CD4-positive, alpha-beta T cell (primary cell): ENCODE measurements around the gene NDUFAF3. TPM values are rescaled to one million over a fixed set of nuclear protein-coding genes. Genes with fewer than 3 reads are reported as not detected.

Experiments
- ATAC-seq: fragments of 200-7000 bp; cut with Tn5 transposase; one replicate; pipeline ENCODE4 v1.10.0; 2022; ENCODE audit warnings: mild to moderate bottlenecking; ENCODE audit not compliant: poor library complexity
- CTCF ChIA-PET: fragments of 350-600 bp; sonication (Branson Sonifier 250); formaldehyde crosslinking; loops from one replicate; lab custom pipeline; 2021; ENCODE audit warnings: antibody characterized with exemption, inconsistent platforms; lab: Charles Lee
- POLR2A ChIA-PET: fragments of 350-600 bp; sonication (Branson Sonifier 250); formaldehyde crosslinking; loops from one replicate; lab custom pipeline; 2021; ENCODE audit warnings: antibody characterized with exemption, inconsistent platforms; lab: Charles Lee
- DNase-seq, 14 experiments: peaks; one replicate each; pipeline ENCODE4 v3.0.0-alpha.2; 2013 to 2020; ENCODE audit warnings: mixed read lengths in 2 of 14
- H3K27ac ChIP-seq, 2 donors: one replicate each; pipeline versions ENCODE4 v1.5.1 to v1.7.0; 2013; ENCODE audit warnings: low read length in 2 of 2, low read depth in 1 of 2, mild to moderate bottlenecking in 1 of 2
- H3K27me3 ChIP-seq, 2 experiments: 1 replicate in 1 of 2; 2 replicates in 1 of 2; pipeline versions ENCODE4 v1.6.1 to v1.7.0; 2013; ENCODE audit warnings: low read length in 2 of 2, control low read depth in 1 of 2, mild to moderate bottlenecking in 1 of 2, moderate library complexity in 1 of 2; ENCODE audit not compliant: insufficient read depth in 2 of 2, control insufficient read depth in 1 of 2
- H3K36me3 ChIP-seq: one replicate; pipeline ENCODE4 v1.6.1; 2013; ENCODE audit warnings: low read length, control low read depth; ENCODE audit not compliant: insufficient read depth
- H3K4me1 ChIP-seq: one replicate; pipeline ENCODE4 v1.6.1; 2013; ENCODE audit warnings: low read length, control low read depth; ENCODE audit not compliant: insufficient read depth
- H3K4me3 ChIP-seq: one replicate; pipeline ENCODE4 v1.5.1; 2013; ENCODE audit warnings: mild to moderate bottlenecking, low read length, moderate library complexity
- H3K9me3 ChIP-seq, 2 experiments: 1 replicate in 1 of 2; 2 replicates in 1 of 2; pipeline versions ENCODE4 v1.6.1 to v1.7.0; 2013; ENCODE audit warnings: low read length in 2 of 2, mild to moderate bottlenecking in 2 of 2, control low read depth in 1 of 2, moderate library complexity in 1 of 2; ENCODE audit not compliant: control insufficient read depth in 1 of 2, insufficient read depth in 1 of 2
- H3K27ac Mint-ChIP-seq: one replicate; pipeline ENCODE4 v1.8.0; 2020; ENCODE audit warnings: mixed read lengths
- H3K27me3 Mint-ChIP-seq: one replicate; pipeline ENCODE4 v1.8.0; 2021; ENCODE audit warnings: mixed read lengths
- H3K36me3 Mint-ChIP-seq: one replicate; pipeline ENCODE4 v1.8.0; 2021; ENCODE audit warnings: low read depth, mixed read lengths
- H3K4me1 Mint-ChIP-seq: one replicate; pipeline ENCODE4 v1.8.0; 2021; ENCODE audit warnings: low read depth, mixed read lengths
- H3K4me3 Mint-ChIP-seq: one replicate; pipeline ENCODE4 v1.8.0; 2020; ENCODE audit warnings: mild to moderate bottlenecking, mixed read lengths
- H3K9me3 Mint-ChIP-seq: one replicate; pipeline ENCODE4 v1.8.0; 2020; ENCODE audit warnings: mixed read lengths
- intact Hi-C, 2 experiments: fragments of 100-400 bp; cut with DNase I in 1 of 2; cut with micrococcal nuclease in 1 of 2; formaldehyde crosslinking; loops; one replicate each; pipeline versions ENCODE4 v1.15.1 to v1.9.0; 2023 to 2025; cut with DNase I, micrococcal nuclease
- total RNA-seq, 174 experiments: library from RNA in 2 of 174; stranded (reverse) in 2 of 174; gene quantifications; one replicate each; pipeline ENCODE4 v1.2.3 and lab custom pipeline; 2021 to 2026
- TF ChIP-seq, protein P1 (sequence below): fragments of 200-600 bp; IDR thresholded peaks from one replicate; pipeline ENCODE4 v1.8.0; 2022; ENCODE audit warnings: antibody characterized with exemption, mild to moderate bottlenecking

Gene NDUFAF3
- total RNA-seq, 2 experiments from 2014 or later, result 52.7 to 53.2 TPM

DNA sequence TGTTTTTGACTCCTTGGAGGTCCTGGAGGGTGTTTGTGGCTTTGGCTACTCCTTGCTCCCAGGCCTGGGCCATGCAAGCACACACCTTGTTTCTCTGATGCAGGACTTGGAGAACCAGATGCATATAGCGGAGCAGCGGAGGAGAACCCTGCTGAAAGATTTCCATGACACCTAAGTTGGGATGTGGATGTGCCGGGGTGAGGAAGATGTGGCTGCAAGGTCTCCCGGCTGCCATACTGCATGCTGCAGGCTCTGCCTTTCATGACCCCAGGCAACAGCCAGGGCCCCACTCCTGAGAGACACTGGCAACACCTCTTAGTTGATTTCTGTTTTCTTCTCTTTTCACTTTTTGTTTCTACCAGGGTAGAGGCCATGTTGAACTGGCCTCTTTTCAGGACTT lies 38.8 kb upstream of the NDUFAF3 start:
- H3K4me1 Mint-ChIP-seq, result peaks cover 6% of the 10 kb centered on the region
- peaks cover 69% of the 10 kb centered on the region for H3K36me3 Mint-ChIP-seq
- no peaks in the 10 kb centered on the region for H3K9me3 ChIP-seq
- H3K27me3 Mint-ChIP-seq, result no peaks in the 10 kb centered on the region
- ChIA-PET CTCF (no interaction called here), POLR2A (no interaction called here)
- peaks cover 71% of the 10 kb centered on the region for H3K36me3 ChIP-seq
- no peak overlapping the region for H3K4me3 Mint-ChIP-seq
- intact Hi-C loops, result loop anchor here in 1 of 2 experiments (10.0 kb wide), 2 partner anchors 292 to 462 kb away; partner anchors contain the start of gene C3orf62
- H3K4me1 ChIP-seq, result peaks cover 6% of the 10 kb centered on the region
- H3K27me3 ChIP-seq, result no peaks in the 10 kb centered on the region
- DNase-seq (no peak), ATAC-seq (no peak)
- TF ChIP-seq, protein P1, sequence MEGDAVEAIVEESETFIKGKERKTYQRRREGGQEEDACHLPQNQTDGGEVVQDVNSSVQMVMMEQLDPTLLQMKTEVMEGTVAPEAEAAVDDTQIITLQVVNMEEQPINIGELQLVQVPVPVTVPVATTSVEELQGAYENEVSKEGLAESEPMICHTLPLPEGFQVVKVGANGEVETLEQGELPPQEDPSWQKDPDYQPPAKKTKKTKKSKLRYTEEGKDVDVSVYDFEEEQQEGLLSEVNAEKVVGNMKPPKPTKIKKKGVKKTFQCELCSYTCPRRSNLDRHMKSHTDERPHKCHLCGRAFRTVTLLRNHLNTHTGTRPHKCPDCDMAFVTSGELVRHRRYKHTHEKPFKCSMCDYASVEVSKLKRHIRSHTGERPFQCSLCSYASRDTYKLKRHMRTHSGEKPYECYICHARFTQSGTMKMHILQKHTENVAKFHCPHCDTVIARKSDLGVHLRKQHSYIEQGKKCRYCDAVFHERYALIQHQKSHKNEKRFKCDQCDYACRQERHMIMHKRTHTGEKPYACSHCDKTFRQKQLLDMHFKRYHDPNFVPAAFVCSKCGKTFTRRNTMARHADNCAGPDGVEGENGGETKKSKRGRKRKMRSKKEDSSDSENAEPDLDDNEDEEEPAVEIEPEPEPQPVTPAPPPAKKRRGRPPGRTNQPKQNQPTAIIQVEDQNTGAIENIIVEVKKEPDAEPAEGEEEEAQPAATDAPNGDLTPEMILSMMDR, result no peak
- no peak overlapping the region for H3K4me3 ChIP-seq
- no peaks in the 10 kb centered on the region for H3K9me3 Mint-ChIP-seq
- no peak overlapping the region for H3K27ac Mint-ChIP-seq
- H3K27ac ChIP-seq, result no peak overlapping the region

DNA sequence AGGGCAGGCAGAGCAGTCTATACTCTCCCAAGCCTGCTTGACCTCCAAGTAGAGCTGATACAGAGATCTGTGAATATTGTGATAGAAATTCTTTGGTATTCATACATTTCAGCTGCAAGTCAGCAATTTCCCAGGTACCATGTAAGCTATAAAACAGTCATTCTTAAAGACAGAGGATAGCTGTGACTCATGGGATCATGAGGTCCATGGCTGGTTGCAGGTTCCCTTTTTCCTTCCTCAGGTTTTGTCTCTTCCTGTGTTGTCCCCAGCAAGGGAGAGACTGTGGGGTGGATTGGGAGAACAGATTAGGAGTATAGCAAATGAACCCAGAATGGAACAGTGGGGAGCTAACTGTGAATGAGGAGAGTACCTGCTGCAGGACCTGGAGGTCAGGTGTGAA lies 37.3 kb upstream of the NDUFAF3 start:
- no peak overlapping the region for H3K27ac ChIP-seq
- Mint-ChIP-seq H3K4me1 (peaks cover 16% of the 10 kb centered on the region), H3K27me3 (no peaks in the 10 kb centered on the region), H3K9me3 (no peaks in the 10 kb centered on the region), H3K4me3 (no peak overlapping the region), H3K36me3 (peaks cover 58% of the 10 kb centered on the region), H3K27ac (peak overlapping the region; percentile 4)
- no peaks in the 10 kb centered on the region for H3K9me3 ChIP-seq
- DNase-seq (no peak), ATAC-seq (no peak)
- TF ChIP-seq, protein P1, result no peak
- intact Hi-C loops, result loop anchor here in 1 of 2 experiments (10.0 kb wide), 2 partner anchors 290 to 460 kb away; partner anchors contain the start of gene C3orf62
- POLR2A ChIA-PET, result interaction anchor here (3.0 kb wide), 1 partner anchor 44 kb away, joined by 10 read pairs; the partner anchor contains the start of gene IMPDH2
- CTCF ChIA-PET, result interaction anchor here (0.6 to 1.7 kb wide), 2 partner anchors 109 to 173 kb away, joined by 3 to 5 read pairs; partner anchors contain the start of gene QRICH1
- peaks cover 20% of the 10 kb centered on the region for H3K4me1 ChIP-seq
- H3K4me3 ChIP-seq, result no peak overlapping the region
- H3K36me3 ChIP-seq, result peaks cover 63% of the 10 kb centered on the region
- no peaks in the 10 kb centered on the region for H3K27me3 ChIP-seq

DNA sequence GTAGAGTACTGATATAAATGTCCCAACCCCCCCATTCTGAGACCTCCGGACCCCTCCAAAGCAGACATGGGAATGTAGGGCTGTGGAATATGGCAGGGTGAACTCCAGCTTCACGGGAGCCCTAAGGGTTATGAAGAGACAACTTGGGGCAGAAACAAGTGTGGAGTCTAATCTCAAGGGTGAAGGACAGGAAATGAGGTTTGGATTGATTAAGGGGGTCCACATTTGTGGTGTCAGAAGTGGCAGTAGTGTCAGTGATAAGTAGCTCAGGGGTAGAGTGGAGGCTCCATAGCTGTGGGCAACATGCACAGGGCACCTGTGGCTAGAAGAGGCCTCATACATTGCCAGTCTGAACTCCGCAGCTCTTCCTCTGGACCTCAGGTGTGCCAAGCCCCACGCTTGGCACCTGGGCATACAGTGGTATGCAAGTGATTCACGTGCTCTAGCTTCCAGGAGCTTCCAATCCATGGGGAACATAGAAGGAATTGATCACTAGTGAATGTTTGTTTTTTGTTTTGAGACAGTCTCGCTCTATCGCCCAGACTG lies 36.0 kb upstream of the NDUFAF3 start:
- ATAC-seq, result no peak
- DNase-seq, result no peak
- intact Hi-C loops, result loop anchor here in 1 of 2 experiments (10.0 kb wide), 2 partner anchors 289 to 459 kb away; partner anchors contain the start of gene C3orf62
- peak overlapping the region; percentile 3 for H3K4me3 Mint-ChIP-seq
- no peaks in the 10 kb centered on the region for H3K9me3 Mint-ChIP-seq
- no peak overlapping the region for H3K4me3 ChIP-seq
- H3K4me1 ChIP-seq, result peaks cover 25% of the 10 kb centered on the region
- H3K4me1 Mint-ChIP-seq, result peaks cover 19% of the 10 kb centered on the region
- peak overlapping the region; percentile 49 for H3K27ac Mint-ChIP-seq
- no peak overlapping the region for H3K27ac ChIP-seq
- H3K27me3 Mint-ChIP-seq, result no peaks in the 10 kb centered on the region
- H3K27me3 ChIP-seq, result no peaks in the 10 kb centered on the region
- ChIA-PET POLR2A (interaction anchor here (0.7 to 7.2 kb wide), 4 partner anchors 22 to 179 kb away, joined by 3 to 146 read pairs (median 8); partner anchors contain the start of genes IMPDH2, NDUFAF3 and WDR6), CTCF (interaction anchor here (0.6 to 6.6 kb wide), 3 partner anchors 21 to 104 kb away, joined by 3 to 100 read pairs (median 3); partner anchors contain the start of genes IMPDH2 and WDR6)
- TF ChIP-seq, protein P1, result no peak
- H3K36me3 Mint-ChIP-seq, result peaks cover 51% of the 10 kb centered on the region
- H3K9me3 ChIP-seq, result no peaks in the 10 kb centered on the region
- H3K36me3 ChIP-seq, result peaks cover 50% of the 10 kb centered on the region
